Activated naive CD8-positive, alpha-beta T cell treated with anti-CD3 and anti-CD28 coated beads, Interleukin-2, amount 10 ng/mL, durations not matched to agents 7 days and 5 days (primary cell): ENCODE data around the gene ZNF362. TPM values are rescaled to one million over a fixed set of nuclear protein-coding genes. Genes with fewer than 3 reads are reported as not detected.

ENCODE experiments used
- ATAC-seq: fragments of 150-1000 bp; cut with Tn5 transposase; one replicate; pipeline ENCODE4 v1.10.0; 2021; ENCODE audit warnings: low read depth, moderate library complexity
- POLR2A ChIA-PET: fragments of 350-600 bp; sonication (Branson Sonifier 250); formaldehyde crosslinking; loops from one replicate; lab custom pipeline; 2021; ENCODE audit warnings: antibody characterized with exemption; lab: Charles Lee
- DNase-seq: peaks from one replicate; pipeline ENCODE4 v3.0.0; 2021
- H3K27ac Mint-ChIP-seq: one replicate; pipeline ENCODE4 v1.8.0; 2022; ENCODE audit warnings: mild to moderate bottlenecking, mixed read lengths
- H3K27me3 Mint-ChIP-seq: one replicate; pipeline ENCODE4 v1.8.0; 2022; ENCODE audit warnings: mild to moderate bottlenecking, moderate library complexity, mixed read lengths
- H3K36me3 Mint-ChIP-seq: one replicate; pipeline ENCODE4 v1.8.0; 2021; ENCODE audit warnings: mild to moderate bottlenecking, mixed read lengths
- H3K4me1 Mint-ChIP-seq: one replicate; pipeline ENCODE4 v1.8.0; 2021; ENCODE audit warnings: mixed read lengths
- H3K4me3 Mint-ChIP-seq: one replicate; pipeline ENCODE4 v1.8.0; 2022; ENCODE audit warnings: mild to moderate bottlenecking, moderate library complexity, mixed read lengths
- H3K9me3 Mint-ChIP-seq: one replicate; pipeline ENCODE4 v1.8.0; 2021; ENCODE audit warnings: mixed read lengths
- total RNA-seq, 2 experiments: library from RNA; stranded (reverse); gene quantifications; one replicate each; pipeline ENCODE4 v1.2.3, GENCODE V29; 2021

ZNF362 gene
- total RNA-seq, 2 experiments from 2014 or later: 18.8 to 23.1 TPM

GRCh38 chr1:33314416-33314815 is 58.1 kb downstream of the ZNF362 start:
- no peaks in the 10 kb centered on the region for H3K4me1 Mint-ChIP-seq

GRCh38 chr1:33316601-33317000 is 60.3 kb downstream of the ZNF362 start:
- Mint-ChIP-seq H3K9me3 (no peaks in the 10 kb centered on the region), H3K27ac (no peak overlapping the region)

More at GRCh38 chr1:33314416-33314815, 58.1 kb downstream of the ZNF362 start:
- no peaks in the 10 kb centered on the region for H3K9me3 Mint-ChIP-seq
- H3K4me3 Mint-ChIP-seq: no peak overlapping the region
- H3K27ac Mint-ChIP-seq: no peak overlapping the region
- DNase-seq (no peak), ATAC-seq (no peak)
- no peaks in the 10 kb centered on the region for H3K36me3 Mint-ChIP-seq
- POLR2A ChIA-PET: no interaction called here
- H3K27me3 Mint-ChIP-seq: peaks cover 23% of the 10 kb centered on the region

GRCh38 chr1:33317354-33317753 is 61.1 kb downstream of the ZNF362 start:
- H3K27me3 Mint-ChIP-seq: peaks cover 20% of the 10 kb centered on the region
- H3K9me3 Mint-ChIP-seq: no peaks in the 10 kb centered on the region
- no peak overlapping the region for H3K27ac Mint-ChIP-seq
- ATAC-seq: no peak
- no peak overlapping the region for H3K4me3 Mint-ChIP-seq
- H3K36me3 Mint-ChIP-seq: no peaks in the 10 kb centered on the region
- POLR2A ChIA-PET: no interaction called here
- H3K4me1 Mint-ChIP-seq: no peaks in the 10 kb centered on the region
- no peak for DNase-seq

More at GRCh38 chr1:33316601-33317000, 60.3 kb downstream of the ZNF362 start:
- peaks cover 23% of the 10 kb centered on the region for H3K27me3 Mint-ChIP-seq
- H3K4me3 Mint-ChIP-seq: no peak overlapping the region
- ATAC-seq: no peak
- no peaks in the 10 kb centered on the region for H3K4me1 Mint-ChIP-seq
- DNase-seq: no peak
- POLR2A ChIA-PET: no interaction called here
- no peaks in the 10 kb centered on the region for H3K36me3 Mint-ChIP-seq

GRCh38 chr1:33317946-33318345 is 61.7 kb downstream of the ZNF362 start:
- Mint-ChIP-seq H3K4me3 (no peak overlapping the region), H3K9me3 (no peaks in the 10 kb centered on the region), H3K36me3 (peaks cover under 1% of the 10 kb centered on the region), H3K27me3 (peaks cover 18% of the 10 kb centered on the region), H3K4me1 (no peaks in the 10 kb centered on the region), H3K27ac (no peak overlapping the region)
- ATAC-seq: no peak
- no peak for DNase-seq
- POLR2A ChIA-PET: no interaction called here

- DNase-seq (no peak), ATAC-seq (no peak)
- H3K9me3 Mint-ChIP-seq: no peaks in the 10 kb centered on the region
- peaks cover 18% of the 10 kb centered on the region for H3K27me3 Mint-ChIP-seq
- no peak overlapping the region for H3K27ac Mint-ChIP-seq
- no peaks in the 10 kb centered on the region for H3K4me1 Mint-ChIP-seq
- POLR2A ChIA-PET: no interaction called here
- no peak overlapping the region for H3K4me3 Mint-ChIP-seq
- H3K36me3 Mint-ChIP-seq: peaks cover 4% of the 10 kb centered on the region
Measured at GRCh38 chr1:33319186-33319948, 63.1 kb downstream of the ZNF362 start.

- POLR2A ChIA-PET: no interaction called here
- DNase-seq (no peak), ATAC-seq (no peak)
- no peak overlapping the region for H3K27ac Mint-ChIP-seq
- H3K9me3 Mint-ChIP-seq: no peaks in the 10 kb centered on the region
- peaks cover 5% of the 10 kb centered on the region for H3K36me3 Mint-ChIP-seq
- H3K27me3 Mint-ChIP-seq: peaks cover 18% of the 10 kb centered on the region
- H3K4me3 Mint-ChIP-seq: no peak overlapping the region
- H3K4me1 Mint-ChIP-seq: no peaks in the 10 kb centered on the region
Measured at GRCh38 chr1:33319949-33320618, 63.8 kb downstream of the ZNF362 start.

GRCh38 chr1:33320619-33321165 is 64.4 kb downstream of the ZNF362 start, which contains the start of gene A3GALT2:
Gene A3GALT2 (minus strand): TSS chr1:33321098. CDS start chr1:33321098, 0 bp downstream.
- H3K4me3 Mint-ChIP-seq: no peak within 1 kb of the TSS
- no peaks in the 10 kb centered on the region for H3K9me3 Mint-ChIP-seq
- no peak for ATAC-seq
- POLR2A ChIA-PET: no interaction called here
- no peak for DNase-seq
- H3K4me1 Mint-ChIP-seq: no peaks in the 10 kb centered on the region
- peaks cover 17% of the 10 kb centered on the region for H3K27me3 Mint-ChIP-seq
- H3K27ac Mint-ChIP-seq: no peak within 1 kb of the TSS
- H3K36me3 Mint-ChIP-seq: peaks cover 7% of the 10 kb centered on the region

- DNase-seq (no peak), ATAC-seq (no peak)
- Mint-ChIP-seq H3K36me3 (peaks cover 11% of the 10 kb centered on the region), H3K9me3 (no peaks in the 10 kb centered on the region), H3K27ac (no peak overlapping the region), H3K4me1 (no peaks in the 10 kb centered on the region), H3K27me3 (peaks cover 12% of the 10 kb centered on the region), H3K4me3 (no peak overlapping the region)
- POLR2A ChIA-PET: no interaction called here
Measured at GRCh38 chr1:33321178-33321577, 64.9 kb downstream of the ZNF362 start.

GRCh38 chr1:33322109-33322508 is 65.8 kb downstream of the ZNF362 start:
- DNase-seq (no peak), ATAC-seq (no peak)
- Mint-ChIP-seq H3K36me3 (peaks cover 11% of the 10 kb centered on the region), H3K9me3 (no peaks in the 10 kb centered on the region), H3K4me3 (no peak overlapping the region), H3K27ac (no peak overlapping the region), H3K27me3 (peaks cover 6% of the 10 kb centered on the region), H3K4me1 (peaks cover under 1% of the 10 kb centered on the region)
- POLR2A ChIA-PET: no interaction called here

- no peak overlapping the region for H3K4me3 Mint-ChIP-seq
- DNase-seq (no peak), ATAC-seq (no peak)
- peaks cover 2% of the 10 kb centered on the region for H3K4me1 Mint-ChIP-seq
- H3K36me3 Mint-ChIP-seq: peaks cover 11% of the 10 kb centered on the region
- no peaks in the 10 kb centered on the region for H3K9me3 Mint-ChIP-seq
- peaks cover 3% of the 10 kb centered on the region for H3K27me3 Mint-ChIP-seq
- POLR2A ChIA-PET: no interaction called here
- H3K27ac Mint-ChIP-seq: no peak overlapping the region
Measured at GRCh38 chr1:33322870-33323585, 66.7 kb downstream of the ZNF362 start.

GRCh38 chr1:33323663-33324477 is 67.6 kb downstream of the ZNF362 start:
- peaks cover 17% of the 10 kb centered on the region for H3K36me3 Mint-ChIP-seq
- POLR2A ChIA-PET: no interaction called here
- H3K27me3 Mint-ChIP-seq: no peaks in the 10 kb centered on the region
- H3K27ac Mint-ChIP-seq: no peak overlapping the region
- H3K9me3 Mint-ChIP-seq: no peaks in the 10 kb centered on the region
- peaks cover 7% of the 10 kb centered on the region for H3K4me1 Mint-ChIP-seq
- no peak for ATAC-seq
- DNase-seq: no peak
- no peak overlapping the region for H3K4me3 Mint-ChIP-seq

- Mint-ChIP-seq H3K4me3 (no peak overlapping the region), H3K4me1 (peaks cover 9% of the 10 kb centered on the region), H3K36me3 (peaks cover 22% of the 10 kb centered on the region), H3K27ac (no peak overlapping the region), H3K9me3 (no peaks in the 10 kb centered on the region), H3K27me3 (no peaks in the 10 kb centered on the region)
- no peak for ATAC-seq
- DNase-seq: no peak
- POLR2A ChIA-PET: no interaction called here
Measured at GRCh38 chr1:33324677-33325575, 68.6 kb downstream of the ZNF362 start.
